HG03039 (cell line): ENCODE results near the gene MAP3K1.
A peak's percentile ranks its signal among the peaks of the same experiment; 100 is the strongest.
"Not testable (repeated sequence)": the region's sequence is repeated elsewhere in the genome, so short reads cannot be mapped to it uniquely, and the experiment has no call there.

Experiments used
- ATAC-seq: cut with Tn5 transposase; IDR thresholded peaks from one replicate; pipeline ENCODE4 v1.9.1; 2021; ENCODE audit warnings: mild to moderate bottlenecking, moderate library complexity; ENCODE audit not compliant: unreplicated experiment

Gene MAP3K1

DNA sequence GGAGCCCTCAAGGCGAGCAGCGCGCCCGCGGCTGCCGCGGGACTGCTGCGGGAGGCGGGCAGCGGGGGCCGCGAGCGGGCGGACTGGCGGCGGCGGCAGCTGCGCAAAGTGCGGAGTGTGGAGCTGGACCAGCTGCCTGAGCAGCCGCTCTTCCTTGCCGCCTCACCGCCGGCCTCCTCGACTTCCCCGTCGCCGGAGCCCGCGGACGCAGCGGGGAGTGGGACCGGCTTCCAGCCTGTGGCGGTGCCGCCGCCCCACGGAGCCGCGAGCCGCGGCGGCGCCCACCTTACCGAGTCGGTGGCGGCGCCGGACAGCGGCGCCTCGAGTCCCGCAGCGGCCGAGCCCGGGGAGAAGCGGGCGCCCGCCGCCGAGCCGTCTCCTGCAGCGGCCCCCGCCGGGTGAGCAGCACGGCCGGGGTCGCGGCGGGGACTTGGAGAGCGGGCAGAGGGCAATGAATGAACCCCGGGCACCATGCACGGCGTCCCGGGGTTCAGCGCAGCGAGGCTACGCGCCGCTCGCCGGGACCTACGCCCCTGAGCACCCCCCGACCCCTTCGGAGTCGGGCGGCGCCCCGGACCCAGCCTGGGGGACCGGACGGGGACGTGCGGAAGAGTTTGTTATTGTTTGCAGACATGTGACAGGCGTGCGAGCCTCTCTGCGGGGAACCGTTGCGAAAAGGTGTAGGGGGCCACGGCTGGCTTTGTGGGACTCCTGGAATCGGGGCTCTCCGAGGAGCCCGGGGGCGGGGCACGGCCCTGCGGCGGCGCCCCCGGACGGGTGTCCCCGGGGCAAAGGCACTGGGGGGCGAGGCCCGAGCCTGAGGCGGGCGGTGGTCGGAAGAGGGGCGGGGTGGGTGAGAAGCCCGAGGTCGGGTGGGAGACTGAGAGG lies 553 bp downstream of the MAP3K1 start:
- peak; percentile 27 for ATAC-seq

- ATAC-seq, result peak; percentile 28
Measured at GRCh38 chr5:56816546-56817081, 1.3 kb downstream of the MAP3K1 start.

GRCh38 chr5:56817263-56818014 lies 2.1 kb downstream of the MAP3K1 start:
- ATAC-seq, result no peak

- no peak for ATAC-seq
Measured at GRCh38 chr5:56818450-56819037, 3.2 kb downstream of the MAP3K1 start.

DNA sequence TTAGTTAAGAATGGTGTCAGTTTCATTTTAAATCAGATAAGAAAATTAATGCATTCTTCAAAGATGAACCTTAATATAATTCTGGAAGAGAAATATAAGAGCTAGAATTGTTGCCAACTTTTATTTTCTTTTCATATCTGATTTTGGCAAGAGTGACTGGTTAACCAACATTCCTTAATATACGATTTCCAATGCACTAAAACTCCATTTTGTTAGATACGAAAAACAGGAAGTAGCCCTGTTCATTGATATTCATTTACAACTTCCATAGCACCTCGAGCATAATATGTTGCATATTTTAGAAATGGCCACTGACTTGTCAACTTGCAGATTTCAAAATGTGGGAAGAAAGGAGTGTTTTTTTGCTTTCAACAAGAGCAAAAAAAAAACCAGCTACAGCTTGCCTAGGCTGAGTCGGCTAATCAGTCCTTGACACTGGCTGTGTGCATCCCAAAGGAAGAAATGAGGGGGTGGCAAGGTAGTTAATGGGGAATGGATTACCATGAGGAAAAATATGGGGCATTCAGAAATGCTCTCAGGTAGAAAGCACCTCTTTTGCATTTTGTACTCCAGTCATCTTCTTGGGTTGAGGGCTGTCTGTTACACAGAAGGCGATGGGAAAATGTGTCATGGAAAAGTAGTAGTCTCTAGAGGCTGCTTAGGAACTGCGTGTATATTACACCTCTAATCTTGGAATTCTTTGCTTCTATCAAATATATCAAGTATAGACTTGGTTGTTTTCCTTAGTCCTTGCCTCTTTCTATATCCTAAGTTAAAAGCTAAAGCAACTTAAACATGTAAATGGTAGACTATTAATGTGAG lies 3.9 kb downstream of the MAP3K1 start:
- ATAC-seq, result no peak

GRCh38 chr5:56821868-56822267 lies 6.5 kb downstream of the MAP3K1 start:
- ATAC-seq, result not testable (repeated sequence)

- no peak for ATAC-seq
Measured at GRCh38 chr5:56822981-56823380, 7.6 kb downstream of the MAP3K1 start.

DNA sequence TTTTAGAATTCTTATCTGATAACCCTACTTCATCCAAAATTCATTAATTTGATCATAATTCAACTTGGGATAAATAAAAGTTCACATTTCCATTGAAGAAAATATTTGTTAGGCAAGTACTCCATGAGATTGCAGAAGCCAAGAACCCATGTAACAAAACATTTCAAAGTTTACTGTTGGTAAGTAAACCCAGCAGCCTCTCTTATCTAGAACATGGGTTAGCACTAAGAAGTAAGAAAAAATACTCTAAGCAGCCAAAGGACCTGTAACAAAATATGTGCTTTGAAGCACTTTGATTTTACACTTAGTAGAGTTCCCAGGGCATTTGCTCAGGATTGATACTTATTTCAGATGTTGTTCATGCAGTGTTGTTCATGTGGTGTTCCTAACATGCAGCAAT lies 8.7 kb downstream of the MAP3K1 start:
- no peak for ATAC-seq

DNA sequence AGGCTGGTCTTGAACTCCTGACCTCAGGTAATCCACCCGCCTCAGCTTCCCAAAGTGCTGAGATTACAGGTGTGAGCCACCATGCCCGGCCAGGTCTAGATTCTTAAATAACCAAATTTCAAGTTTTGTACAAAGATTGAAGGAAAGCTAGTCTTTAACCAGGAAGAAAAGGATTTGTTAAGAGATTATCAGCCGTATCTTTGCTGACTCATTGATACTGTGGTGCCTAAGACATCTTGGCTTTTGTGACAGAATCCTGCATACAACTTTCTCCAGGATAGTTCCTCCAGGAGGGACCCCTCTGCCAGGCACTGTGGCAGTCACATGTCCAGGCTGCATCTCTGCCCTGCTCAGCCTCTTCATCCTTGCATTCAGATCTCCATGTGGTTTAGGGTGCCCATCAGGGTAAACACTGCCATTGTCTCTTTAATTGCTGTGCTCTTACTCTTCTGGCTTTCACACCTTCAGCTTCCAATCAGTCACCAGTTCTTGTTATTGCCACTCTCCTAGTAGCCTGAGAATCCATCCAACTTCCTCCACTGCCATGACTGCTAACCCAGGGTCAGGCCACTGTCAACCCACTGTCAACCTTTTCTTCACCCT lies 10.0 kb downstream of the MAP3K1 start:
- ATAC-seq, result no peak

- ATAC-seq, result no peak
Measured at GRCh38 chr5:56827049-56827448, 11.7 kb downstream of the MAP3K1 start.

- ATAC-seq, result no peak
Measured at GRCh38 chr5:56827924-56828323, 12.6 kb downstream of the MAP3K1 start.

- ATAC-seq, result no peak
Measured at GRCh38 chr5:56829137-56829908, 14.0 kb downstream of the MAP3K1 start.

GRCh38 chr5:56831773-56832172 lies 16.4 kb downstream of the MAP3K1 start:
- no peak for ATAC-seq

DNA sequence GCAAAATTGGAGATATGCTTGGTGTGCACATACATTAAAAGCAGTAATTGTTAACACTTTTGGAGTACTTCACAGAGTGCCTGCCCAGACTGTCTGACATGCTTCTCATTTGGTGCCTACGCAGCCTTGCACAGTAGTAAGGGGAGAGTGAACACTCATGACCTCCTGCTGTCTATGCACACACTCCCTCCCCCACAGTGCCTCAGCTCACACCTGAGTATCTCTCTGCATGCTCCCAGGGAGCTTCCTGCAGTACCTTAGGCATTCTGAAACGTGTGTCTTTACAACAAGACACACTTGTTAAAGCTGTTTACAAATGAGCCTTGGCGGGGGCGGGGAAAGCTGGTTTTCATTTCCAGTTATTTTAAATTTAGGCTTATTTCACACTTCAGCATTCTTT lies 18.0 kb downstream of the MAP3K1 start:
- no peak for ATAC-seq

DNA sequence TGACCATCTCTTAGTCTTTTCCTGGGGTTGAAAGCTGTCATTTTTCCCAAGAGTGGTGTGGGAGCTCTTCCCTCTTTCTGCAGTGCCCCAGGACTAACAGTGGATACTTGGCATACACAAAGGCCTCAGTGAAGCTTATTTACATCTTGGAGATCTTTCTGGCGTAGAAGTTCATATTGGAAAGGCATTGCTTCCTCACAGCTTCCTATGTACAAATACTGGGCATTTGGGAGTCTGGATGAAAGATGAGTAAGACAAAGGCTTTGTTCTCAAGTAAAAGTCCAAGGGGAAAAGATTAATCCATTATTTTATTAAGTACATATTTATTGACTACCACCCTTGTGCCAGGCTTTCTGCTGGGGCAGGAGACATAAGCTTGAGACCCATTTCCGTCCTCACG lies 22.0 kb downstream of the MAP3K1 start:
- no peak for ATAC-seq

- ATAC-seq, result no peak
Measured at GRCh38 chr5:56837956-56838355, 22.6 kb downstream of the MAP3K1 start.

DNA sequence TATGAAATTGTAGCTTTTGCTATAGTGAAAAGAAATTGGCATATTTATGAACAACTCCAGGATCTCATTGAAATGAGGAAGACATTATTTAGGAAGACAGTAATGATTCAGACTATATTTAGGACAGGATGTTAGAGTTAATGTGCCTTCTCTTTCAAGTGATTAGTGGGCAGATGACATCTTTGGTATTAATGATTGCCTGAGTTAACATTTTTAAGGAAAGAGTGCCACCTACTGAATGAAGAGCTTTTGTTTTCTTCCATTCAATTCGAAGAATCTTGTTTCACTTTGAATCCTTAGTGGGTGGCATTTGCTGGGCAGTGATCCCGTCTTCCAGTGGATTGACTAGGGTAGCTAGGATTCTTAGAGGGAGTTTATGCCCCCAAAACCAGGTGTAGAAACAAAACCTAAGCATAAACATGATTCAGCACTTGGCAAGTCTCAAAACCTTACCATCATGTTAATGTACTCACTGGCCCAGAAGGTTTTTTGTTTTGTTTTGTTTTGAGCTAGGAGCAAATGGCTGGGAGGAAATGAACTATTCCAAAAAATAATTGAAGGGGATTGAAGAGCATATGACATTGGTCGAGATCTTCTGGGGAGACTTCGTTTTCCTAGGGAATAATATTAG lies 23.2 kb downstream of the MAP3K1 start:
- no peak for ATAC-seq

- ATAC-seq, result no peak
Measured at GRCh38 chr5:56839062-56839461, 23.7 kb downstream of the MAP3K1 start.

- no peak for ATAC-seq
Measured at GRCh38 chr5:56840597-56840996, 25.2 kb downstream of the MAP3K1 start.
